ENCODE data around the gene OTULIN.

OTULIN gene

DNA sequence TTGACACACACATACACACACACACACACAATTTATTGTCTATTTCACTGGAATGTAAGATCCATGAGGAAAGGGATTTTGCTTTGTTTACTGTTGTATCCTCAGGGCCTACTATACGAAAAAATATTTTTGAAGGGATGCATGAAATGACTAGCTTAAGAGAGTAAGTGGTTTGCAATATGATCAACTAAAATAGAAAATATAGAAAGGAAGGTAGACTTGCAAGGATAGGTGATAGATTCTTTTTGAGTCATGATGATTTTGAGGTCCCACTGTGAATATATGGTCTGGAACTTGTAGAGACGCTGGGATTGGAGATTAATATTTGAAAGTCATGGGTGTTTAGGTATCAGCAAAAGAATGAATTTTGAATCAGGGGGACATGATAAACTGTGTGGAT is 28.9 kb upstream of the OTULIN start:
- CTCF ChIA-PET, result no interaction called here
- TF ChIP-seq L3MBTL2 (conservative IDR thresholded peaks at IDR 0.05), result no peak
- no peak for TF ChIP-seq ELF4 (IDR thresholded peaks at IDR 0.05)
- TF ChIP-seq FOXM1 (IDR thresholded peaks at IDR 0.05; ENCODE audit: borderline replicate concordance), result no peak
- TF ChIP-seq CTBP1 (IDR thresholded peaks at IDR 0.05; ENCODE audit: borderline replicate concordance), result no peak
- no peak for TF ChIP-seq FOXA1 (IDR thresholded peaks at IDR 0.05)
- no peak for TF ChIP-seq ZNF384 (IDR thresholded peaks at IDR 0.05)
- no peak for TF ChIP-seq FOXK2 (IDR thresholded peaks at IDR 0.05)
- TF ChIP-seq PKNOX1 (IDR thresholded peaks at IDR 0.05), result no peak
- no peak for TF ChIP-seq ARNT (IDR thresholded peaks at IDR 0.05)
- TF ChIP-seq TARDBP (IDR thresholded peaks at IDR 0.05), result no peak
- TF ChIP-seq NFRKB (IDR thresholded peaks at IDR 0.05), result no peak
- no peak for TF ChIP-seq SP1 (IDR thresholded peaks at IDR 0.05)
- no peak for TF ChIP-seq HDGF (IDR thresholded peaks at IDR 0.05; ENCODE audit: borderline replicate concordance)
- TF ChIP-seq BHLHE40 (IDR thresholded peaks at IDR 0.05; ENCODE audit: borderline replicate concordance), result no peak
- TF ChIP-seq SUZ12 (IDR thresholded peaks at IDR 0.05), result no peak
- TF ChIP-seq LEF1 (IDR thresholded peaks at IDR 0.05; ENCODE audit: borderline replicate concordance), result no peak
- no peak for DNase-seq (ENCODE audit: extremely low spot score)
- POLR2A ChIA-PET, result no interaction called here

DNA sequence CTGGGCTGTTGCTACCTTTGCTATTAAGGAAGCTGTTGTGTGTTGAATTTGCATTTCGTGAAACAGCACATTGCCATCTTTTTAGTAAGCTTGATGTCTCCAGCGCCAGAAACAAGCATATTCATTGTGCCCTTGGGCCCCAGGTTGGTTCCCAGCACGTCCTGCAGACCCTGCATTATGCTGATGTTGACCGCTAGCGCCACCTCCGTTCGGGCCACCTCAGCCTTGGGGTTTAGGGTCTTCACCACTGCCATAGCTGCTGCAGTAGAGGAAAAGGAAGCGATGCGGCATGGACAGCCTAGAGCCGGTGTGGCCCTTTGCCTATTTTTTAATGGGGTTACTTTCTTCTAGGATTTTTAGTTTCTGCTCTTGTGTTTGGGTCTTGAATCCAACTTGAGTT is 23.8 kb upstream of the OTULIN start:
- TF ChIP-seq SP1 (IDR thresholded peaks at IDR 0.05), result no peak
- no peak for TF ChIP-seq ZNF384 (IDR thresholded peaks at IDR 0.05)
- TF ChIP-seq TARDBP (IDR thresholded peaks at IDR 0.05), result no peak
- no peak for TF ChIP-seq L3MBTL2 (conservative IDR thresholded peaks at IDR 0.05)
- TF ChIP-seq ELF4 (IDR thresholded peaks at IDR 0.05), result no peak
- TF ChIP-seq FOXM1 (IDR thresholded peaks at IDR 0.05; ENCODE audit: borderline replicate concordance), result no peak
- TF ChIP-seq PKNOX1 (IDR thresholded peaks at IDR 0.05), result no peak
- TF ChIP-seq FOXA1 (IDR thresholded peaks at IDR 0.05), result no peak
- TF ChIP-seq SUZ12 (IDR thresholded peaks at IDR 0.05), result no peak
- TF ChIP-seq FOXK2 (IDR thresholded peaks at IDR 0.05), result no peak
- no peak for TF ChIP-seq HDGF (IDR thresholded peaks at IDR 0.05; ENCODE audit: borderline replicate concordance)
- TF ChIP-seq CTBP1 (IDR thresholded peaks at IDR 0.05; ENCODE audit: borderline replicate concordance), result no peak
- no peak for TF ChIP-seq BHLHE40 (IDR thresholded peaks at IDR 0.05; ENCODE audit: borderline replicate concordance)
- TF ChIP-seq LEF1 (IDR thresholded peaks at IDR 0.05; ENCODE audit: borderline replicate concordance), result no peak
- TF ChIP-seq ARNT (IDR thresholded peaks at IDR 0.05), result no peak
- no peak for TF ChIP-seq NFRKB (IDR thresholded peaks at IDR 0.05)
- DNase-seq (ENCODE audit: extremely low spot score), result no peak
- ChIA-PET CTCF (no interaction called here), POLR2A (no interaction called here)

DNA sequence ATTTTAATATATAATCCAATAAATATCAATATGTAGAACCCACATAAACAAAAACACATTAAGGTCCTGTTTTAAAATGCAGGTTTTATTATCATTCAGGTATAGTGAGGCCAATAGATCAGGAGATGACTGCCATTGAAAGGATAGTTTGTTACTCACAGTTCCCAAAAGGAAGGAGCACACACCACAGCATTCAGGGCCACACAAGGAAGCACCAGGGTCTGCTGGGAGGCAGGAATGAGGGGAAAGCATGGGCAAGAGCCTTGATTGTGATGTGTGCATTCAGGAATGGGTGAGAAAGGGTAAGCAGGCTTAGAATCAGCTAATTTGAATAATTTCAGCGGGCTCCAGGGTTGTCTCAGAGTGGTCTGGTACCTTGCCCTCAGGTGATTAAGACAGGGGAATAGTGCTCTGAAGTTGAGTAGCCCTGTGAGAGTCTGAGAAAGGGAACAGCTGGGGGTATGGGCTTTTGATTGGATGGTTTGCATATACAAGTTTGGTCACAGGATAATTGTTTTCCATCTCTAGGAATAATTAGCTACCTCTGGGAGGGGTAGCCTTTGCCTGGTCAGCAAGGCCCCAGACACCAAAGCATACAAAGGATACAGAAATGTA is 19.8 kb upstream of the OTULIN start:
- no peak for DNase-seq (ENCODE audit: extremely low spot score)
- POLR2A ChIA-PET, result no interaction called here
- TF ChIP-seq SUZ12 (IDR thresholded peaks at IDR 0.05), result no peak
- no peak for TF ChIP-seq TARDBP (IDR thresholded peaks at IDR 0.05)
- TF ChIP-seq FOXM1 (IDR thresholded peaks at IDR 0.05; ENCODE audit: borderline replicate concordance), result no peak
- no peak for TF ChIP-seq HDGF (IDR thresholded peaks at IDR 0.05; ENCODE audit: borderline replicate concordance)
- TF ChIP-seq L3MBTL2 (conservative IDR thresholded peaks at IDR 0.05), result no peak
- TF ChIP-seq SP1 (IDR thresholded peaks at IDR 0.05), result no peak
- no peak for TF ChIP-seq ZNF384 (IDR thresholded peaks at IDR 0.05)
- no peak for TF ChIP-seq FOXA1 (IDR thresholded peaks at IDR 0.05)
- TF ChIP-seq CTBP1 (IDR thresholded peaks at IDR 0.05; ENCODE audit: borderline replicate concordance), result no peak
- no peak for TF ChIP-seq BHLHE40 (IDR thresholded peaks at IDR 0.05; ENCODE audit: borderline replicate concordance)
- no peak for TF ChIP-seq NFRKB (IDR thresholded peaks at IDR 0.05)
- TF ChIP-seq FOXK2 (IDR thresholded peaks at IDR 0.05), result no peak
- no peak for TF ChIP-seq ARNT (IDR thresholded peaks at IDR 0.05)
- TF ChIP-seq PKNOX1 (IDR thresholded peaks at IDR 0.05), result no peak
- no peak for TF ChIP-seq LEF1 (IDR thresholded peaks at IDR 0.05; ENCODE audit: borderline replicate concordance)
- no peak for TF ChIP-seq ELF4 (IDR thresholded peaks at IDR 0.05)
- CTCF ChIA-PET, result interaction anchor here (1.0 kb wide), 1 partner anchor 245 kb away, joined by 3 read pairs; no protein-coding TSS in a partner anchor

DNA sequence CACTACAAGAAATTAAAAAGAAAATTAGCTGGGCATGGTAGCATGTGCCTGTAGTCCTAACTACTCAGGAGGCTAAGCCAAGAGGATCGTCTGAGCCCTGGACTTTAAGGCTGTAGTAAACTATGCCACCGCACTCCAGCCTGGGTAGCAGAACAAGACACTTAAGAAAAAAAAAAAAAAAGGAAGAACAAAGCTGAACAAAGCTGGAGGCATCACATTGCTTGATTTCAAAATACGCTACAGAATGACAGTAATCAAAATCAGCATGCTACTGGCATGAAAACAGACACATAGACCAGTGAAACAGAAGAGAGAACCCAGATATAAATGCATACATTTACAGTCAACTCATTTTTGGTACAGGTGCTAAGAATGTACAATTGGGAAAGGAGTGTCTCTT is 14.5 kb upstream of the OTULIN start:
- DNase-seq (ENCODE audit: extremely low spot score), result no peak
- ChIA-PET POLR2A (no interaction called here), CTCF (no interaction called here)
- no peak for TF ChIP-seq PKNOX1 (IDR thresholded peaks at IDR 0.05)
- no peak for TF ChIP-seq FOXK2 (IDR thresholded peaks at IDR 0.05)

GRCh38 chr5:14655146-14655741 is 9.3 kb upstream of the OTULIN start:
- DNase-seq (ENCODE audit: extremely low spot score), result no peak
- CTCF ChIA-PET, result interaction anchor here (0.5 to 0.7 kb wide), 2 partner anchors 366 to 1680 kb away, joined by 3 to 5 read pairs; no protein-coding TSS in a partner anchor
- no peak for TF ChIP-seq NFRKB (IDR thresholded peaks at IDR 0.05)
- no peak for TF ChIP-seq LEF1 (IDR thresholded peaks at IDR 0.05; ENCODE audit: borderline replicate concordance)
- no peak for TF ChIP-seq FOXA1 (IDR thresholded peaks at IDR 0.05)
- TF ChIP-seq FOXM1 (IDR thresholded peaks at IDR 0.05; ENCODE audit: borderline replicate concordance), result no peak
- TF ChIP-seq SP1 (IDR thresholded peaks at IDR 0.05), result no peak
- TF ChIP-seq BHLHE40 (IDR thresholded peaks at IDR 0.05; ENCODE audit: borderline replicate concordance), result no peak
- no peak for TF ChIP-seq L3MBTL2 (conservative IDR thresholded peaks at IDR 0.05)
- TF ChIP-seq ZNF384 (IDR thresholded peaks at IDR 0.05), result no peak
- no peak for TF ChIP-seq CTBP1 (IDR thresholded peaks at IDR 0.05; ENCODE audit: borderline replicate concordance)
- TF ChIP-seq FOXK2 (IDR thresholded peaks at IDR 0.05), result no peak
- TF ChIP-seq HDGF (IDR thresholded peaks at IDR 0.05; ENCODE audit: borderline replicate concordance), result no peak
- TF ChIP-seq SUZ12 (IDR thresholded peaks at IDR 0.05), result no peak
- POLR2A ChIA-PET, result interaction anchor here (0.7 kb wide), 1 partner anchor 9 kb away, joined by 3 read pairs; the partner anchor contains the start of gene OTULIN
